K562 (cell line): ENCODE measurements around the gene RNF212B. TPM values are rescaled to one million over a fixed set of nuclear protein-coding genes. Genes with fewer than 3 reads are reported as not detected.

Experiments used
- CHCHD3 ChIP-seq: fragments of 250-450 bp; sonication (Bioruptor Pico); IDR thresholded peaks from 2 replicates; pipeline ENCODE4 v2.1.2; 2022; ENCODE audit warnings: mild to moderate bottlenecking
- CSDE1 ChIP-seq, 2 experiments: fragments of 450-650 bp; IDR thresholded peaks; 2 replicates each; pipeline ENCODE4 v1.6.1; 2016; ENCODE audit warnings: mild to moderate bottlenecking in 1 of 2
- HNRNPLL ChIP-seq: fragments of 200-400 bp; formaldehyde crosslinking; IDR thresholded peaks from 2 replicates; pipeline ENCODE4 v1.6.1; 2017; ENCODE audit warnings: low read length, low read depth, mild to moderate bottlenecking; ENCODE audit not compliant: poor library complexity, severe bottlenecking
- HNRNPUL1 ChIP-seq: fragments of 200-400 bp; formaldehyde crosslinking; IDR thresholded peaks from 2 replicates; pipeline ENCODE4 v1.6.1; 2017; ENCODE audit warnings: low read length
- KAT8 ChIP-seq: fragments of 450-650 bp; IDR thresholded peaks from 2 replicates; pipeline ENCODE4 v1.6.1; 2016; ENCODE audit warnings: low read depth, mild to moderate bottlenecking
- NKRF ChIP-seq: fragments of 450-650 bp; IDR thresholded peaks from 2 replicates; pipeline ENCODE4 v1.6.1; 2016; ENCODE audit warnings: borderline replicate concordance
- PCBP1 ChIP-seq: fragments of 200-400 bp; formaldehyde crosslinking; IDR thresholded peaks from 2 replicates; pipeline ENCODE4 v1.6.1; 2018; ENCODE audit warnings: mild to moderate bottlenecking, low read depth, low read length; ENCODE audit not compliant: poor library complexity, severe bottlenecking
- RB1 ChIP-seq: fragments of 450-650 bp; IDR thresholded peaks from 2 replicates; pipeline ENCODE4 v1.6.1; 2017; ENCODE audit warnings: low read depth, mild to moderate bottlenecking
- RBM22 ChIP-seq: fragments of 200-400 bp; formaldehyde crosslinking; IDR thresholded peaks from 2 replicates; pipeline ENCODE4 v1.6.1; 2018; ENCODE audit warnings: low read length, low read depth; ENCODE audit not compliant: poor library complexity, severe bottlenecking
- SIN3B ChIP-seq: fragments of 450-650 bp; IDR thresholded peaks from 2 replicates; pipeline ENCODE4 v1.6.1; 2017; ENCODE audit warnings: low read depth, mild to moderate bottlenecking, moderate library complexity
- STAT5B ChIP-seq: fragments of 250-450 bp; sonication (Bioruptor Pico); IDR thresholded peaks from 2 replicates; pipeline ENCODE4 v1.8.0; 2021; ENCODE audit warnings: mild to moderate bottlenecking, inconsistent platforms
- ZNF174 ChIP-seq: fragments of 250-450 bp; sonication (Bioruptor Pico); IDR thresholded peaks from 2 replicates; pipeline ENCODE4 v1.4.0; 2020; ENCODE audit warnings: mild to moderate bottlenecking
- ZNF197 ChIP-seq: fragments of 200-800 bp; sonication (Bioruptor generic); IDR thresholded peaks from 2 replicates; pipeline ENCODE4 v1.6.1; 2016; ENCODE audit warnings: low read depth, missing genetic modification characterization, missing compliant biosample characterization
- ZNF23 ChIP-seq: fragments of 250-450 bp; sonication (Bioruptor Pico); IDR thresholded peaks from 2 replicates; pipeline ENCODE4 v1.4.0; 2020; ENCODE audit warnings: mild to moderate bottlenecking
- ZNF512 ChIP-seq: IDR thresholded peaks from 2 replicates; pipeline ENCODE4 v1.6.1; 2016; ENCODE audit warnings: missing genetic modification characterization, missing compliant biosample characterization
- ZNF589 ChIP-seq: fragments of 200-800 bp; sonication (Bioruptor generic); IDR thresholded peaks from 2 replicates; pipeline ENCODE4 v1.6.1; 2016; ENCODE audit warnings: low read depth, missing genetic modification characterization, missing compliant biosample characterization
- ZZZ3 ChIP-seq: fragments of 450-650 bp; IDR thresholded peaks from 2 replicates; pipeline ENCODE4 v1.6.1; 2016; ENCODE audit warnings: antibody characterized with exemption, mild to moderate bottlenecking, moderate library complexity
- polyA plus RNA-seq, 8 experiments: library from polyadenylated mRNA; depleted of rRNA in 4 of 8; stranded (reverse) in 5 of 8; unstranded in 3 of 8; fragments of >200 nt; fragmentation: Nextera tagmentation in 2 of 8; fragmentation: Illumina TruSeq in 1 of 8; extraction: Ambion mirVana in 2 of 8; extraction: Trizol in 1 of 8; gene quantifications; 2 replicates each; pipeline versions ENCODE4 v1.2.1 to v1.2.3, GENCODE V29; 2011 to 2014; ENCODE audit warnings: inconsistent platforms in 1 of 8, missing spikeins in 1 of 8
- total RNA-seq, 7 experiments: library from RNA; depleted of rRNA in 6 of 7; stranded (reverse); fragments of >200 nt in 6 of 7; fragmentation: Illumina TruSeq in 2 of 7; extraction: Trizol in 2 of 7; gene quantifications; 2 replicates each; pipeline versions ENCODE4 v1.2.1 to v1.2.3, GENCODE V29; 2011 to 2021; ENCODE audit warnings: low replicate concordance in 1 of 7
- TF ChIP-seq, protein P1 (sequence below): IDR thresholded peaks from 3 replicates; pipeline ENCODE4 v1.6.1; 2011; ENCODE audit warnings: borderline replicate concordance, mild to moderate bottlenecking, moderate library complexity; ENCODE audit not compliant: insufficient read length; ENCODE audit errors: extremely low read depth
- TF ChIP-seq, protein P2 (sequence below), 2 experiments: IDR thresholded peaks; 2 replicates each; pipeline ENCODE4 v1.6.1; 2012; ENCODE audit warnings: improper control_type of control experiment in 2 of 2, low read depth in 2 of 2, low read length in 2 of 2, borderline replicate concordance in 1 of 2

Gene RNF212B
- total and polyA plus RNA-seq, 9 of the 15 experiments (the other 6 are each of a cell fraction or from before 2014, with no cell fraction given): 0.15 to 0.43 (median 0.27) TPM; not detected in 3

DNA sequence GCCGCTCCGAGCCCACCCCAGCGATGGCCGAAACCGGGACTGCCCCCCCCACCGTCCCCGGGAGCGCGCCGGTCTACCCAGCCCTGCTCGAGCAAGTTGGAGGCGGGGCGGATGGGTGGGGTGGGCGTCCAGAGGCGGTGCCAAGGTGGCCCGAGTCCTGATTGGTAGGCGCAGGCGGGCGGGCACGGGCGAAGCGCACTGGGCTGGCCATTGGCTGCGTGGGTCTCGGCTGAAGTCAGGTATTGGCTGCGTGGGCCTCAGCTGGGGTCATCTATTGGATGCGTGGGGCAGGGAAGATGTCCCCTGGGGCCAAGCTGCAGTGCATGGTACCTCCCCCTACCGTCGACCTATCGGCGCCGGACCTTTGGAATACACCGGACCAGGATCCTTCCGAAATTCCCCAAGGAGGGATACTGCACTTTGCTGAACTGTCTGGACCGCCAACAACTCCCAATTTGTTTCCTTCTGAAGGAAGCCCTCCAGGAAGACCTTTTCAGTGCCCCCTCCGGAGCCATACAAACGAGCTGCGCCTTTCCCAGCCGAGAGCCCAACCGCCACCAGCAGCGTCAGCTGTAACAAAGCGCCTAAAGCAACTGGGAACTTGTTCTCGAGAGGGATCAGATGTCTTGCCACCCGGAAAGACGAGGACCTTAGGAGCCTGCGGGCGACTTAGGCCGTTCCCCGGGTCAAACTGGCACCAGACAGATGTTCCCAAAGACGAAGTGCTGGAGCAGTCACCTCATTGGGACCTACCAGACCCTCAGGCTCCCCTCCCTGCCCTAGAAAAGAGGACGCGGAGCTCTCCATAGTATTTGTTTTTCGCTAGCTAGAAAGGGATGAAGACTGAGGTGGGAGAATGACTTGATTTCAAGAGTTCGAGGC lies 48.5 kb downstream of the RNF212B start, which contains the start of gene HOMEZ (continued):
- TF ChIP-seq, protein P1, sequence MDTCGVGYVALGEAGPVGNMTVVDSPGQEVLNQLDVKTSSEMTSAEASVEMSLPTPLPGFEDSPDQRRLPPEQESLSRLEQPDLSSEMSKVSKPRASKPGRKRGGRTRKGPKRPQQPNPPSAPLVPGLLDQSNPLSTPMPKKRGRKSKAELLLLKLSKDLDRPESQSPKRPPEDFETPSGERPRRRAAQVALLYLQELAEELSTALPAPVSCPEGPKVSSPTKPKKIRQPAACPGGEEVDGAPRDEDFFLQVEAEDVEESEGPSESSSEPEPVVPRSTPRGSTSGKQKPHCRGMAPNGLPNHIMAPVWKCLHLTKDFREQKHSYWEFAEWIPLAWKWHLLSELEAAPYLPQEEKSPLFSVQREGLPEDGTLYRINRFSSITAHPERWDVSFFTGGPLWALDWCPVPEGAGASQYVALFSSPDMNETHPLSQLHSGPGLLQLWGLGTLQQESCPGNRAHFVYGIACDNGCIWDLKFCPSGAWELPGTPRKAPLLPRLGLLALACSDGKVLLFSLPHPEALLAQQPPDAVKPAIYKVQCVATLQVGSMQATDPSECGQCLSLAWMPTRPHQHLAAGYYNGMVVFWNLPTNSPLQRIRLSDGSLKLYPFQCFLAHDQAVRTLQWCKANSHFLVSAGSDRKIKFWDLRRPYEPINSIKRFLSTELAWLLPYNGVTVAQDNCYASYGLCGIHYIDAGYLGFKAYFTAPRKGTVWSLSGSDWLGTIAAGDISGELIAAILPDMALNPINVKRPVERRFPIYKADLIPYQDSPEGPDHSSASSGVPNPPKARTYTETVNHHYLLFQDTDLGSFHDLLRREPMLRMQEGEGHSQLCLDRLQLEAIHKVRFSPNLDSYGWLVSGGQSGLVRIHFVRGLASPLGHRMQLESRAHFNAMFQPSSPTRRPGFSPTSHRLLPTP: no peak
- TF ChIP-seq KAT8 (no peak), ZNF174 (CRISPR knock-in tag) (no peak), STAT5B (CRISPR knock-in tag) (no peak), ZNF197 (CRISPR knock-in tag) (no peak), PCBP1 (peak; percentile 52), NKRF (peak; percentile 57; the same call in 1 of the 2 replicates), CHCHD3 (CRISPR knock-in tag) (no peak), SIN3B (no peak), HNRNPLL (no peak), RBM22 (no peak), RB1 (no peak), ZZZ3 (no peak), CSDE1 (IDR thresholded peaks at IDR 0.05) (no peak), ZNF23 (CRISPR knock-in tag) (no peak), HNRNPUL1 (no peak), ZNF512 (tag) (no peak), ZNF589 (CRISPR knock-in tag) (no peak)
- TF ChIP-seq, protein P2, sequence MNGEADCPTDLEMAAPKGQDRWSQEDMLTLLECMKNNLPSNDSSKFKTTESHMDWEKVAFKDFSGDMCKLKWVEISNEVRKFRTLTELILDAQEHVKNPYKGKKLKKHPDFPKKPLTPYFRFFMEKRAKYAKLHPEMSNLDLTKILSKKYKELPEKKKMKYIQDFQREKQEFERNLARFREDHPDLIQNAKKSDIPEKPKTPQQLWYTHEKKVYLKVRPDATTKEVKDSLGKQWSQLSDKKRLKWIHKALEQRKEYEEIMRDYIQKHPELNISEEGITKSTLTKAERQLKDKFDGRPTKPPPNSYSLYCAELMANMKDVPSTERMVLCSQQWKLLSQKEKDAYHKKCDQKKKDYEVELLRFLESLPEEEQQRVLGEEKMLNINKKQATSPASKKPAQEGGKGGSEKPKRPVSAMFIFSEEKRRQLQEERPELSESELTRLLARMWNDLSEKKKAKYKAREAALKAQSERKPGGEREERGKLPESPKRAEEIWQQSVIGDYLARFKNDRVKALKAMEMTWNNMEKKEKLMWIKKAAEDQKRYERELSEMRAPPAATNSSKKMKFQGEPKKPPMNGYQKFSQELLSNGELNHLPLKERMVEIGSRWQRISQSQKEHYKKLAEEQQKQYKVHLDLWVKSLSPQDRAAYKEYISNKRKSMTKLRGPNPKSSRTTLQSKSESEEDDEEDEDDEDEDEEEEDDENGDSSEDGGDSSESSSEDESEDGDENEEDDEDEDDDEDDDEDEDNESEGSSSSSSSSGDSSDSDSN (IDR thresholded peaks at IDR 0.05; ENCODE audit: borderline replicate concordance in 1 of 2, low read depth in 2 of 2, low read length in 2 of 2): peak; percentile 48 to 71; a peak in 2 of 4 replicates
